GM23338 (cell line): Measurements from ENCODE around the gene MAGOH. TPM values are rescaled to one million over a fixed set of nuclear protein-coding genes. Genes with fewer than 3 reads are reported as not detected.
A peak's percentile ranks its signal among the peaks of the same experiment; 100 is the strongest.

ENCODE experiments used
- ATAC-seq: fragments of 200-7000 bp; cut with Tn5 transposase; 3 replicates; pipeline ENCODE4 v1.9.1; 2020
- DNase-seq: peaks from one replicate; pipeline ENCODE4 v3.0.0-alpha.2; 2015; ENCODE audit warnings: low spot score
- H2AFZ ChIP-seq: fragments of 200-600 bp; sonication (generic); 2 replicates; pipeline ENCODE4 v1.8.0; 2016; ENCODE audit warnings: antibody characterized with exemption, mild to moderate bottlenecking, moderate library complexity
- H3F3A ChIP-seq: fragments of 200-600 bp; sonication (generic); replicated peaks from 2 replicates; pipeline ENCODE4 v1.8.0; 2017; ENCODE audit warnings: antibody characterized with exemption, mixed run types, low read depth
- H3K27ac ChIP-seq: fragments of 200-600 bp; sonication (generic); 2 replicates; pipeline ENCODE4 v1.6.1; 2016; ENCODE audit warnings: low read depth
- H3K27me3 ChIP-seq: fragments of 200-600 bp; sonication (generic); 2 replicates; pipeline ENCODE4 v1.8.0; 2016; ENCODE audit warnings: mild to moderate bottlenecking, mixed run types, moderate library complexity; ENCODE audit not compliant: insufficient read depth
- H3K36me3 ChIP-seq: fragments of 200-600 bp; sonication (generic); 2 replicates; pipeline ENCODE4 v1.8.0; 2016; ENCODE audit warnings: mild to moderate bottlenecking; ENCODE audit not compliant: insufficient read depth
- H3K4me1 ChIP-seq: fragments of 200-600 bp; sonication (generic); 2 replicates; pipeline ENCODE4 v1.8.0; 2016; ENCODE audit warnings: mild to moderate bottlenecking, moderate library complexity; ENCODE audit not compliant: insufficient read depth
- H3K4me2 ChIP-seq: fragments of 200-600 bp; sonication (generic); 2 replicates; pipeline ENCODE4 v1.7.1; 2017; ENCODE audit warnings: mixed run types
- H3K4me3 ChIP-seq: fragments of 200-600 bp; sonication (generic); 2 replicates; pipeline ENCODE4 v1.6.1; 2016; ENCODE audit warnings: mixed run types
- H3K79me2 ChIP-seq: fragments of 200-600 bp; sonication (generic); replicated peaks from 2 replicates; pipeline ENCODE4 v1.8.0; 2017; ENCODE audit warnings: mild to moderate bottlenecking; ENCODE audit not compliant: insufficient read depth
- H3K9me2 ChIP-seq: fragments of 200-600 bp; sonication (generic); 2 replicates; pipeline ENCODE4 v1.8.0; 2017; ENCODE audit not compliant: insufficient read depth
- H4K20me1 ChIP-seq: fragments of 200-600 bp; sonication (generic); replicated peaks from 2 replicates; pipeline ENCODE4 v1.8.0; 2017; ENCODE audit warnings: mild to moderate bottlenecking; ENCODE audit not compliant: insufficient read depth
- H3K27ac Mint-ChIP-seq: 2 replicates; pipeline ENCODE4 v1.8.0; 2020; ENCODE audit warnings: inconsistent platforms, mild to moderate bottlenecking, moderate library complexity, mixed read lengths
- H3K27me3 Mint-ChIP-seq: 3 replicates; pipeline ENCODE4 v1.8.0; 2022; ENCODE audit warnings: low read depth, mild to moderate bottlenecking, moderate library complexity, mixed read lengths, inconsistent platforms; ENCODE audit not compliant: insufficient read depth, poor library complexity
- H3K36me3 Mint-ChIP-seq: 3 replicates; pipeline ENCODE4 v1.8.0; 2021; ENCODE audit warnings: low read depth, mild to moderate bottlenecking, inconsistent platforms, moderate library complexity, mixed read lengths
- H3K4me1 Mint-ChIP-seq: 3 replicates; pipeline ENCODE4 v1.8.0; 2020; ENCODE audit warnings: mild to moderate bottlenecking, inconsistent platforms, mixed read lengths
- H3K4me3 Mint-ChIP-seq: 3 replicates; pipeline ENCODE4 v1.8.0; 2021; ENCODE audit warnings: moderate library complexity, mild to moderate bottlenecking, inconsistent platforms, mixed read lengths
- H3K9me3 Mint-ChIP-seq: 3 replicates; pipeline ENCODE4 v1.8.0; 2020; ENCODE audit warnings: moderate library complexity, mild to moderate bottlenecking, inconsistent platforms, mixed read lengths
- JUNB ChIP-seq: IDR thresholded peaks from one replicate; pipeline ENCODE4 v1.6.1; 2016; ENCODE audit warnings: antibody characterized with exemption; ENCODE audit not compliant: unreplicated experiment
- NANOG ChIP-seq: IDR thresholded peaks from 2 replicates; pipeline ENCODE4 v1.6.1; 2016; ENCODE audit warnings: antibody characterized with exemption, borderline replicate concordance
- STAT1 ChIP-seq: IDR thresholded peaks from one replicate; pipeline ENCODE4 v1.6.1; 2016; ENCODE audit warnings: antibody characterized with exemption; ENCODE audit not compliant: unreplicated experiment
- ZNF114 ChIP-seq: fragments of 250-450 bp; sonication (Bioruptor Pico); IDR thresholded peaks from 2 replicates; pipeline ENCODE4 v1.5.0; 2020; ENCODE audit warnings: mild to moderate bottlenecking, moderate library complexity
- ZNF331 ChIP-seq: fragments of 250-450 bp; sonication (Bioruptor Pico); IDR thresholded peaks from 2 replicates; pipeline ENCODE4 v1.5.0; 2020; ENCODE audit warnings: low read depth, mild to moderate bottlenecking, moderate library complexity
- ZNF462 ChIP-seq: fragments of 250-450 bp; sonication (Bioruptor Pico); IDR thresholded peaks from 2 replicates; pipeline ENCODE4 v1.5.0; 2020; ENCODE audit warnings: mild to moderate bottlenecking, moderate library complexity
- polyA plus RNA-seq: library from polyadenylated mRNA; unstranded; fragments of >200 nt; fragmentation: Nextera tagmentation; extraction: Ambion mirVana; gene quantifications from 2 replicates; pipeline ENCODE4 v1.2.1, GENCODE V29; 2016
- total RNA-seq: library from RNA; depleted of rRNA; stranded (reverse); fragments of >200 nt; shearing (Covaris generic); gene quantifications from 2 replicates; pipeline ENCODE4 v1.2.3, GENCODE V29; 2014

MAGOH gene
- total and polyA plus RNA-seq, 2 experiments from 2014 or later, result 79.3 to 185 TPM

- Histone ChIP-seq H4K20me1 (0 out of 2 replicates have a peak, but pooled peaks cover 5% of the 10 kb centered on the region), H3K36me3 (0 out of 2 replicates have a peak, but pooled peaks cover 5% of the 10 kb centered on the region), H3K4me3 (peak overlapping the region; percentile 94), H3K9me2 (no peaks in the 10 kb centered on the region), H3F3A (no peaks in the 10 kb centered on the region), H3K4me1 (peaks cover 11% of the 10 kb centered on the region), H3K4me2 (peak overlapping the region; percentile 92; the same call in 1 of the 2 replicates), H2AFZ (no peak overlapping the region), H3K27ac (no peak overlapping the region), H3K27me3 (peaks cover 4% of the 10 kb centered on the region; the same call in 1 of the 2 replicates), H3K79me2 (peaks cover 8% of the 10 kb centered on the region)
- peaks cover 20% of the 10 kb centered on the region for H3K4me1 Mint-ChIP-seq
- no peak for DNase-seq
- H3K4me3 Mint-ChIP-seq, result peak overlapping the region; percentile 97
- H3K27ac Mint-ChIP-seq, result no peak overlapping the region
- TF ChIP-seq ZNF331, result no peak
- TF ChIP-seq STAT1, result no peak
- no peak for TF ChIP-seq ZNF114 (CRISPR knock-in tag)
- TF ChIP-seq NANOG, result no peak
- no peak for TF ChIP-seq ZNF462
- no peak for TF ChIP-seq JUNB
- ATAC-seq, result no peak
- H3K36me3 Mint-ChIP-seq, result peaks cover 18% of the 10 kb centered on the region
- H3K9me3 Mint-ChIP-seq, result no peaks in the 10 kb centered on the region; the same call in 2 of the 3 replicates
- H3K27me3 Mint-ChIP-seq, result peaks cover 17% of the 10 kb centered on the region
Observed at GRCh38 chr1:53198241-53198651, 40.1 kb downstream of the MAGOH start.
